ENCODE results near the gene SLC41A3. TPM values are rescaled to one million over a fixed set of nuclear protein-coding genes. Genes with fewer than 3 reads are reported as not detected.
"Not testable (repeated sequence)": the region's sequence is repeated elsewhere in the genome, so short reads cannot be mapped to it uniquely, and the experiment has no call there.

SLC41A3 gene
- total and polyA plus RNA-seq, 2 experiments from 2014 or later: 33.4 to 55.1 TPM

- Histone ChIP-seq H3K27ac (no peak overlapping the region), H3K27me3 (no peaks in the 10 kb centered on the region), H3K4me3 (no peak overlapping the region), H3K36me3 (no peaks in the 10 kb centered on the region), H3K9me3 (ENCODE audit: low read depth) (no peaks in the 10 kb centered on the region), H3K4me1 (ENCODE audit: low read depth) (no peaks in the 10 kb centered on the region)
- TF ChIP-seq CTCF (IDR thresholded peaks at IDR 0.05; ENCODE audit: low read depth, low read length): no peak
- no peak for DNase-seq (ENCODE audit: low read depth in 1 of 2, low spot score in 1 of 2)
These were observed 17.6 kb upstream of the SLC41A3 start for GRCh38 chr3:126101521-126101982.

- H3K9me3 ChIP-seq (ENCODE audit: low read depth): no peaks in the 10 kb centered on the region
- no peak overlapping the region for H3K27ac ChIP-seq
- no peaks in the 10 kb centered on the region for H3K27me3 ChIP-seq
- no peaks in the 10 kb centered on the region for H3K4me1 ChIP-seq (ENCODE audit: low read depth)
- TF ChIP-seq CTCF (IDR thresholded peaks at IDR 0.05; ENCODE audit: low read depth, low read length): no peak
- DNase-seq (ENCODE audit: low read depth in 1 of 2, low spot score in 1 of 2): no peak
- no peaks in the 10 kb centered on the region for H3K36me3 ChIP-seq
- H3K4me3 ChIP-seq: no peak overlapping the region
These were observed 16.8 kb upstream of the SLC41A3 start for GRCh38 chr3:126100634-126101301.

GRCh38 chr3:126100269-126100633 is 16.3 kb upstream of the SLC41A3 start:
- no peaks in the 10 kb centered on the region for H3K27me3 ChIP-seq
- H3K4me3 ChIP-seq: no peak overlapping the region
- no peak overlapping the region for H3K27ac ChIP-seq
- H3K36me3 ChIP-seq: no peaks in the 10 kb centered on the region
- no peak for DNase-seq (ENCODE audit: low read depth in 1 of 2, low spot score in 1 of 2)
- no peaks in the 10 kb centered on the region for H3K4me1 ChIP-seq (ENCODE audit: low read depth)
- no peak for TF ChIP-seq CTCF (IDR thresholded peaks at IDR 0.05; ENCODE audit: low read depth, low read length)
- H3K9me3 ChIP-seq (ENCODE audit: low read depth): no peaks in the 10 kb centered on the region

GRCh38 chr3:126098391-126098858 is 14.5 kb upstream of the SLC41A3 start:
- Histone ChIP-seq H3K4me3 (no peak overlapping the region), H3K36me3 (no peaks in the 10 kb centered on the region), H3K4me1 (ENCODE audit: low read depth) (no peaks in the 10 kb centered on the region), H3K27ac (no peak overlapping the region), H3K9me3 (ENCODE audit: low read depth) (no peaks in the 10 kb centered on the region), H3K27me3 (no peaks in the 10 kb centered on the region)
- TF ChIP-seq CTCF (IDR thresholded peaks at IDR 0.05; ENCODE audit: low read depth, low read length): no peak
- DNase-seq (ENCODE audit: low read depth in 1 of 2, low spot score in 1 of 2): no peak

- no peak for DNase-seq (ENCODE audit: low read depth in 1 of 2, low spot score in 1 of 2)
- TF ChIP-seq CTCF (IDR thresholded peaks at IDR 0.05; ENCODE audit: low read depth, low read length): no peak
These were observed 13.9 kb upstream of the SLC41A3 start for GRCh38 chr3:126097801-126098200.

GRCh38 chr3:126096274-126096673 is 12.3 kb upstream of the SLC41A3 start:
- not testable (repeated sequence) for H3K9me3 ChIP-seq (ENCODE audit: low read depth); H3K27ac ChIP-seq; DNase-seq (ENCODE audit: low read depth in 1 of 2, low spot score in 1 of 2)

More at GRCh38 chr3:126097801-126098200, 13.9 kb upstream of the SLC41A3 start:
- no peaks in the 10 kb centered on the region for H3K27me3 ChIP-seq
- H3K27ac ChIP-seq: no peak overlapping the region
- no peaks in the 10 kb centered on the region for H3K4me1 ChIP-seq (ENCODE audit: low read depth)
- no peaks in the 10 kb centered on the region for H3K36me3 ChIP-seq
- no peak overlapping the region for H3K4me3 ChIP-seq
- no peaks in the 10 kb centered on the region for H3K9me3 ChIP-seq (ENCODE audit: low read depth)

GRCh38 chr3:126092128-126092527 is 8.2 kb upstream of the SLC41A3 start:
- H3K4me1 ChIP-seq (ENCODE audit: low read depth); H3K4me3 ChIP-seq: not testable (repeated sequence)

More at GRCh38 chr3:126096274-126096673, 12.3 kb upstream of the SLC41A3 start:
- not testable (repeated sequence) for H3K4me3 ChIP-seq; H3K27me3 ChIP-seq; H3K36me3 ChIP-seq; H3K4me1 ChIP-seq (ENCODE audit: low read depth)

More at GRCh38 chr3:126092128-126092527, 8.2 kb upstream of the SLC41A3 start:
- H3K27me3 ChIP-seq; H3K36me3 ChIP-seq; DNase-seq (ENCODE audit: low read depth in 1 of 2, low spot score in 1 of 2); H3K9me3 ChIP-seq (ENCODE audit: low read depth); H3K27ac ChIP-seq: not testable (repeated sequence)

All from cardiac muscle cell (in vitro differentiated cells and primary cell).